BLaER1 (cell line): Measurements from ENCODE around the gene VAMP5.

ENCODE experiments used
- H3K27ac ChIP-seq: shearing (Covaris generic); formaldehyde crosslinking; 2 replicates; pipeline ENCODE4 v1.8.1; 2022
- H3K27me3 ChIP-seq: shearing (Covaris generic); formaldehyde crosslinking; 2 replicates; pipeline ENCODE4 v1.8.1; 2022
- H3K36me3 ChIP-seq: shearing (Covaris generic); formaldehyde crosslinking; 2 replicates; pipeline ENCODE4 v1.8.1; 2022
- H3K4me1 ChIP-seq: shearing (Covaris generic); formaldehyde crosslinking; 2 replicates; pipeline ENCODE4 v1.8.1; 2022
- H3K4me2 ChIP-seq: shearing (Covaris generic); formaldehyde crosslinking; 2 replicates; pipeline ENCODE4 v1.8.1; 2022
- H3K4me3 ChIP-seq: shearing (Covaris generic); formaldehyde crosslinking; 2 replicates; pipeline ENCODE4 v1.8.1; 2022
- H3K9ac ChIP-seq: shearing (Covaris generic); formaldehyde crosslinking; 2 replicates; pipeline ENCODE4 v1.8.1; 2022
- H3K9me3 ChIP-seq: shearing (Covaris generic); formaldehyde crosslinking; 2 replicates; pipeline ENCODE4 v1.8.1; 2022
- H4K20me1 ChIP-seq: shearing (Covaris generic); formaldehyde crosslinking; 2 replicates; pipeline ENCODE4 v1.8.1; 2022
- Cebpa-rat ChIP-seq: shearing (Covaris generic); IDR thresholded peaks from 2 replicates; pipeline ENCODE4 v1.8.1; 2022

VAMP5 gene

GRCh38 chr2:85584354-85584856 lies at the start of gene VAMP5:
VAMP5 (plus strand) TSS chr2:85584431; CDS start chr2:85584491, 60 bp downstream.
- H3K9me3 ChIP-seq: no peaks in the 10 kb centered on the region
- H4K20me1 ChIP-seq: no peaks in the 10 kb centered on the region
- H3K4me2 ChIP-seq: peak within 1 kb of the TSS; percentile 99
- peak within 1 kb of the TSS; percentile 89 for H3K27ac ChIP-seq
- H3K4me1 ChIP-seq: peaks cover 93% of the 10 kb centered on the region
- H3K4me3 ChIP-seq: peak within 1 kb of the TSS; percentile 75
- no peaks in the 10 kb centered on the region; the same call in 1 of the 2 replicates for H3K36me3 ChIP-seq
- TF ChIP-seq Cebpa-rat: no peak
- no peaks in the 10 kb centered on the region for H3K27me3 ChIP-seq
- H3K9ac ChIP-seq: peak within 1 kb of the TSS; percentile 83

DNA sequence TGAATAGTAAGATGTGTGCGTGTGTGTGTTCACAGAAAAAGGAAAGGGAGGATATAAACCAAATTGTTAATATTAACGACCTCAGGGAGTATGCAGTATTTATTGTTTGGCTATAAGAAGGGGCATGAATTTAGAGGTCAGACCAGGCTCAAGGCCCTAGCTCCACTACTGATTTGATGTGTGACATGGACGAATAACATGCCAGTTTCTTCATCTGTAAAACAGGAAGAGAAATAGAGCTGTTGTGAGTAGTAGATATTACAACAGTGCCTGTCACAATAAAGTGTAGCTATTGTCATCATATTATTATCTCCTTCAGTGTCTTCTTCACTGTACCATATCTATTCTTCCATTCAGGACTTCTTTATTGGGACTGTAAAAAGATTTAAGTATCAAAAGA lies 49.4 kb upstream of the VAMP5 start:
- H3K27ac ChIP-seq: no peak overlapping the region
- peaks cover 38% of the 10 kb centered on the region for H3K4me1 ChIP-seq
- H3K9ac ChIP-seq: no peak overlapping the region
- H3K4me3 ChIP-seq: no peak overlapping the region
- TF ChIP-seq Cebpa-rat: no peak
- peaks cover 7% of the 10 kb centered on the region for H4K20me1 ChIP-seq
- H3K4me2 ChIP-seq: no peak overlapping the region
- peaks cover 2% of the 10 kb centered on the region for H3K36me3 ChIP-seq
- no peaks in the 10 kb centered on the region for H3K9me3 ChIP-seq
- no peaks in the 10 kb centered on the region for H3K27me3 ChIP-seq

GRCh38 chr2:85536479-85536878 lies 47.8 kb upstream of the VAMP5 start:
- H3K4me1 ChIP-seq: peaks cover 46% of the 10 kb centered on the region
- no peak overlapping the region for H3K4me3 ChIP-seq
- H3K36me3 ChIP-seq: peaks cover 18% of the 10 kb centered on the region
- H3K4me2 ChIP-seq: peak overlapping the region; percentile 93
- peak overlapping the region; percentile 100 for H3K9ac ChIP-seq
- no peak overlapping the region for H3K27ac ChIP-seq
- H3K27me3 ChIP-seq: no peaks in the 10 kb centered on the region
- peaks cover 23% of the 10 kb centered on the region for H4K20me1 ChIP-seq
- TF ChIP-seq Cebpa-rat: no peak
- H3K9me3 ChIP-seq: no peaks in the 10 kb centered on the region

DNA sequence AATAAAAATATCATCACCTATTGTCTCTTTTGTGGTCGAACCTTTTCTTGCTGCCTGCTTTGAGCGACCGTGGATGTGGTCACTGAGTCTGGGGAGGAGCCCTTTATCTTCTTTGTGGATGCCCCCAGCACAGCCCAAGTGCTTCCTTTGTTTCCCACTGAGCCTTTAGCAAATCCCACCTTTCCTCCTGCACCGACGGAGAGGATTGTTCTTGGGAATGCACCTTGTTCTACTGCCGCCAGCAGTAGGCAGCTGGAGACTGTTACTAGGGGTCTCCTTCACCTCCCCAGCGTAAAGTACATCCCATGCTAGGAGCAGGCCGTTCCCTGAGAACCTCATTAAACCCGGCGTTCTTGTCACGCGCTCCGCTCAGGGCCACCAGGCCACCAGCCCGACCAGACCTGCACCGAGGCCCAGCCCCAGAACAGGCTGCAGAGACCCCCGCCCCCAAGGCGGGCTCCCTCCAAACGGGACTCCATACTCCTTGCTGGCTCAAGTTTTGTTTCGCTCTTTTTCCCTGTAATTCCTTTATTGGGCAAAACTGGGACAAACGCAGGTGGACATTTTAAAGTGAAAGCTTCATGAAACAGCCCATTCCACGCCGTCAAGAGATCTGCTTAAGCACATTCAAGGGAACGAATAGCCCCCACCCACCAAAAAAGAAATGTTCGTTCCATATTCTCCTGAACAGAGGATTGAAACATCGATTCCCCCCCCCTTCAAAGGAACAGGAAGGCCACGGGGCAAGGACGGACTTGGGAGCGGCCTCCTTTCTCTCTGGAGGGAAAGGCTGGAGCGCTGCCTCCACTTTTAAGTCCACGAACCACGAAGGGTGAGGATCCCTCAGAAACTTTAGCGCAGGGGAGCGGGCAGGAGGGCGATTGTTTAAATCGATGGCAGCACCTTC lies 46.4 kb upstream of the VAMP5 start:
- no peak for TF ChIP-seq Cebpa-rat
- H4K20me1 ChIP-seq: peaks cover 37% of the 10 kb centered on the region
- no peaks in the 10 kb centered on the region for H3K27me3 ChIP-seq
- H3K27ac ChIP-seq: peak overlapping the region; percentile 100
- peak overlapping the region; percentile 100 for H3K9ac ChIP-seq
- peak overlapping the region; percentile 73 for H3K4me3 ChIP-seq
- H3K4me2 ChIP-seq: peak overlapping the region; percentile 93
- peaks cover 31% of the 10 kb centered on the region for H3K36me3 ChIP-seq
- H3K4me1 ChIP-seq: peaks cover 60% of the 10 kb centered on the region
- H3K9me3 ChIP-seq: no peaks in the 10 kb centered on the region

DNA sequence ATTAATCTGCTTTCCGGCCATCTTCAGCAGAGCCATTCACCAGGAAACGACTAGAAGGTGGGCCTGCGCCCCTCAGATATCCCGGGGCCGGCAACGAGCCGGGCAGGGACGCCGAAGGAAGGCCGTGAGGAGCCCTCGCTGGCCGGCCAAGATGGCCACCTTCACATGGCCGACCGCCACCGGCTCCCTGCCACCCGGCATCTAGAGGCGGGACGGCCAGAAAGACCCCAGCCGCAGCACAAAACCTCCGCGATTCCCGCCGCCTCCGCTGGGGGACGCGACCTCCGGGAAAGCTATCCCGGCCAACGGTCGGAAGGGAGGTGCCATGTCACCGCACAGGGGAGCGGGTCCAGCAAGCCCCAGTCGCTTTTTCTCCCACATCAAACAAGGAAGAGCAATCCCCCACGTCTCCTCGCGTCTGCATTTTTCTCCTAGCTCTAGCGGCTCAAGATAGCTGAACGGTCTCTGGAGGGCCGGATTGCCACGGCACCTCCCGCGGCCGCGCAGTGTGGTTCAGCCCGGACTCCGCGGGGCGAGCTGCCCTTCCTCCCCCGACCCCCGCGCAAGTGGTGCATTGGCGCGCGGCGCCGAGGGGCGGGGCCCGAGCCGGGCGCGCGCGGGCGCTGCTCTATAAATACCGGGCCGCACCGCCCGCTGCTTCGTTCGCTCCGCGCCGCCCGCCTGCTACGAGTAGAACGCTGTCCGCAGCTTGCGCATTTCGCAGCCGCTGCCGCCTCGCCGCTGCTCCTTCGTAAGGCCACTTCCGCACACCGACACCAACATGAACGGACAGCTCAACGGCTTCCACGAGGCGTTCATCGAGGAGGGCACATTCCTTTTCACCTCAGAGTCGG lies 45.5 kb upstream of the VAMP5 start, which contains the start of gene MAT2A:
TSS of gene MAT2A (plus strand) at position 662 of the 854 bp plus-strand sequence. CDS start at position 782, 120 bp downstream.
- Histone ChIP-seq H3K36me3 (peaks cover 40% of the 10 kb centered on the region), H3K27me3 (no peaks in the 10 kb centered on the region), H3K27ac (peak within 1 kb of the TSS; percentile 100), H4K20me1 (peaks cover 46% of the 10 kb centered on the region), H3K4me1 (peaks cover 68% of the 10 kb centered on the region), H3K9ac (peak within 1 kb of the TSS; percentile 100), H3K4me3 (peak within 1 kb of the TSS; percentile 73), H3K4me2 (peak within 1 kb of the TSS; percentile 93), H3K9me3 (no peaks in the 10 kb centered on the region)
- no peak for TF ChIP-seq Cebpa-rat

- peak overlapping the region; percentile 100 for H3K9ac ChIP-seq
- H3K9me3 ChIP-seq: no peaks in the 10 kb centered on the region
- H3K36me3 ChIP-seq: peaks cover 48% of the 10 kb centered on the region
- H3K4me3 ChIP-seq: peak overlapping the region; percentile 73
- peak overlapping the region; percentile 92 for H3K4me2 ChIP-seq
- no peaks in the 10 kb centered on the region for H3K27me3 ChIP-seq
- peaks cover 61% of the 10 kb centered on the region for H3K4me1 ChIP-seq
- H3K27ac ChIP-seq: peak overlapping the region; percentile 100
- no peak for TF ChIP-seq Cebpa-rat
- H4K20me1 ChIP-seq: peaks cover 54% of the 10 kb centered on the region
Observed at GRCh38 chr2:85539361-85540132, 44.7 kb upstream of the VAMP5 start.

DNA sequence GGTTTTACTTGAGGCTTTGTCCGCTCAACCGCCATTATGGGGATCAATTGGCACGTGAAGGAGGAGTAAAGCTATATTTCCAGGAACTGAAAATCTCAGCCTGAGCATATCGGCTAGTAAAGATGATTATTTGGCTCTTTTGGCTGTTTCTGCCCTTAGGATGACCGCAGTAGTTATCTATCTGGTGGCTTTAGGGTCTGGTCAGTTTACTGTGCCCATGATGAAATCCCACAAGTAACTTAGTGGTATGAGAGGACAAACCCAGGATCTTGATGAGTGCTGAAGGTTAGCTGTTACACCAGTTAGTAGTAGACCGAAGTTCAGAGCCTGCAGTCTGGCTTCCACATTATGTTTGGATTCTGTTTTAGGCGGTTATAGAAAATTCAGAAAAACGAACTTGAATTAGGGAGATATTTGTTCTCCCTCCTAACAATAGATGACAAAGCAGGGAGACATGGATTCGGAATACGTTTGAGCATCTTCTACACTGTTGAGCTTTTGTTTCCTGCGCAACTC lies 44.0 kb upstream of the VAMP5 start:
- peak overlapping the region; percentile 100 for H3K27ac ChIP-seq
- H3K4me1 ChIP-seq: peaks cover 55% of the 10 kb centered on the region
- peak overlapping the region; percentile 100 for H3K9ac ChIP-seq
- no peak for TF ChIP-seq Cebpa-rat
- H3K27me3 ChIP-seq: no peaks in the 10 kb centered on the region
- H3K4me3 ChIP-seq: peak overlapping the region; percentile 73
- peaks cover 55% of the 10 kb centered on the region for H3K36me3 ChIP-seq
- peak overlapping the region; percentile 92 for H3K4me2 ChIP-seq
- H3K9me3 ChIP-seq: no peaks in the 10 kb centered on the region
- peaks cover 60% of the 10 kb centered on the region for H4K20me1 ChIP-seq

DNA sequence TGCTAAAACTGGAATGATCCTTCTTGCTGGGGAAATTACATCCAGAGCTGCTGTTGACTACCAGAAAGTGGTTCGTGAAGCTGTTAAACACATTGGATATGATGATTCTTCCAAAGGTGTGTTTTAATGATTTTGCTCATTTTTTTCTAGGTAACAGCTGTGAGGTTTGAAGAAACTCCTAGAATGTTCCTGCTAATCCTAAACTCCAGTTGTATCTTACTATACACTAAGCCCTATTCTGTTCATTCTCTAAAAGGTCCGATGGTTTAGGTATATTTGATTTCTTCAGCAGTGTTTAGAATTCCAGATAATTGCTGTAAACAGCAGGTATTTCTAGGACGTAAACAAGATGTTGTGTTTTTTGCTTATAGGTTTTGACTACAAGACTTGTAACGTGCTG lies 43.0 kb upstream of the VAMP5 start:
- H3K9ac ChIP-seq: peak overlapping the region; percentile 100
- peaks cover 44% of the 10 kb centered on the region for H3K4me1 ChIP-seq
- peaks cover 71% of the 10 kb centered on the region for H4K20me1 ChIP-seq
- H3K27me3 ChIP-seq: no peaks in the 10 kb centered on the region
- no peaks in the 10 kb centered on the region for H3K9me3 ChIP-seq
- H3K27ac ChIP-seq: peak overlapping the region; percentile 100; the same call in 1 of the 2 replicates
- no peak for TF ChIP-seq Cebpa-rat
- H3K36me3 ChIP-seq: peaks cover 66% of the 10 kb centered on the region
- H3K4me2 ChIP-seq: peak overlapping the region; percentile 92
- H3K4me3 ChIP-seq: peak overlapping the region; percentile 73
